ENCODE data around the gene POLR1G. TPM values are rescaled to one million over a fixed set of nuclear protein-coding genes. Genes with fewer than 3 reads are reported as not detected.
A peak's percentile ranks its signal among the peaks of the same experiment; 100 is the strongest.

POLR1G gene
- total RNA-seq, 4 donors from 2014 or later, result 5.2 to 29.8 (median 6.3) TPM

DNA sequence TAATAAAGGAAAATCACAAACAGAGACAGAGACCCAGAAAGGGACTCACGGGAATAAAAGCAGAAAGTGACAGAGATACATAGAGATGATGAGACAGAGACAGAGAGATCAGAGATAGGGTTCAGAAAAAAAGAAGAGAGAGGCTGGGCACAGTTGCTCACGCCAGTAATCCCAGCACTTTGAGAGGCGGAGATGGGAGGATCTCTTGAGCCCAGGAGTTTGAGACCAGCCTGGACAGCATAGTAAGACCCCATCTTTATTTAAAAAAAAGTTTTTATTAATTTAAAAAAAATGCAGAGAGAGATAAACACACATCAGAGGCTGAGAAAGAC is 41.9 kb downstream of the POLR1G start:
- DNase-seq (ENCODE audit: low spot score), result no peak
- no peak for ATAC-seq (ENCODE audit: low FRiP score)
- TF ChIP-seq CTCF (IDR thresholded peaks at IDR 0.05), result no peak

DNA sequence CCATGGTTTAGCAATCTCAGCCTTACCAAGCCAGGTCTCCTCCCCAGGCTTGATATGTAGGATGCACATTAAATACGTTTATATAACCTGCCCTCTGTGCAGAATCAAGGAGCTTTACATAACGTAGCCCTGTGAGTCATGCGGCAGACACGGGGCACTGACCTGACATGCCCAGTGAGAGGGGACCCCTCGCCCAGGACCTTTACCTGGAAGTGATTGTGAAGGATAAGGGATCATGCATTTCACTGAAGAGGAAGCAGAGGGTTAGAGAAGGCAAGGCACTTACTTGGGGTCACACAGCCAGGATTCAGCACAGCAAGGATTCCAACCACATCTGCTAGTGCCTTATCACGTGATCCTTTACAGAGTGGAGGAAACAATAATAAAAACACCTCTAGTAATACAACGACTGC is 42.4 kb downstream of the POLR1G start:
- TF ChIP-seq CTCF (IDR thresholded peaks at IDR 0.05), result no peak
- no peak for ATAC-seq (ENCODE audit: low FRiP score)
- DNase-seq (ENCODE audit: low spot score), result no peak

DNA sequence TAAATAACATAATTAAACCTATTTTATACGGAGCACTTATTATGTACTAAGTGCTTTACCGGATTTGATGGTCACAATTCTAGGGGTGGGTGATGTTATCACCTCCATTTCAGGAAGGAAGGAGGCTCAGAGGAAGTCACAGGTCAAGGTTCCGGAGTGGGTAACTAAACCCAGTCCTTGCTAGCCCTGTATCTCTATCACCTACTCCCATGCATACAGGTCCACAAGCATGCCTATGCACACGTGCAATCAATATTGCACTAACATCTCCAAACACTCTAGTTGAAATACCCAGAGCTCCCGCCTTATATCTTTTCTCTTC is 43.5 kb downstream of the POLR1G start:
- DNase-seq (ENCODE audit: low spot score) (no peak), ATAC-seq (ENCODE audit: low FRiP score) (no peak)
- no peak for TF ChIP-seq CTCF (IDR thresholded peaks at IDR 0.05)

DNA sequence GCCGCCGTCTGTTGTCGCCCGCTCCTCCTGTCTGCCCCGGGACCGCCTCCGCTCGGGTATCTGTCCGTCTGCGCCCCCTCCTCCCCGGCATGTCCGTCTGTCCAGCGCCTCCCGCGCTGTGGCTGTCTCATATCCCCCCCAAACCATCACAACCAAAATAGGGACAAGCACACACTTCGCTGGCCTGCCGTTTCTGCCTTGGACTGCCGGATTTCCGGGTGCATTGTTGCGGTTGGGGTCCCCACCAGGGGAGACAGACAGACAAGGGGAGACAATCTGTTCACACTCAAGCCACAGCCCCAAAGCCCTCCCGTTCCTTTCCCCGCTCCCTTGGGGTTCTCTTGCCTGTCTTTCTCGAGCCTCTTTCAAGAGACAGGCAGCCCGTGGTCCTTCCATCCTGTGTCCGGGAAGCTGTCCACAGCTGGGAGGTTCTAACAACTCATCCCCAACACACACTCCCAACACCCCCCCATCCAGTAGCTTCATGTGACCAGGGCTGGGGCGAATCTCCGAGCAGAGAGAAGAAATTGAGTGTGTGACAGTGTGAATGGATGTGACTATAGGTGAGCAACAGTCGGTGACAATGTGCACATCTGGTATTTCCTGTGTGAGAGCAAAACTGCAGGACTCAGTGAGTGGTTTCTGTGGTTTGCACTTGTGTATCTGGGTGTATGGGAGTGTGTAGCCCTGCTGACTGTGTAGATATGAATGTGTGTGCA is 44.8 kb downstream of the POLR1G start:
- DNase-seq (ENCODE audit: low spot score) (no peak), ATAC-seq (ENCODE audit: low FRiP score) (no peak)
- TF ChIP-seq CTCF (IDR thresholded peaks at IDR 0.05), result no peak

DNA sequence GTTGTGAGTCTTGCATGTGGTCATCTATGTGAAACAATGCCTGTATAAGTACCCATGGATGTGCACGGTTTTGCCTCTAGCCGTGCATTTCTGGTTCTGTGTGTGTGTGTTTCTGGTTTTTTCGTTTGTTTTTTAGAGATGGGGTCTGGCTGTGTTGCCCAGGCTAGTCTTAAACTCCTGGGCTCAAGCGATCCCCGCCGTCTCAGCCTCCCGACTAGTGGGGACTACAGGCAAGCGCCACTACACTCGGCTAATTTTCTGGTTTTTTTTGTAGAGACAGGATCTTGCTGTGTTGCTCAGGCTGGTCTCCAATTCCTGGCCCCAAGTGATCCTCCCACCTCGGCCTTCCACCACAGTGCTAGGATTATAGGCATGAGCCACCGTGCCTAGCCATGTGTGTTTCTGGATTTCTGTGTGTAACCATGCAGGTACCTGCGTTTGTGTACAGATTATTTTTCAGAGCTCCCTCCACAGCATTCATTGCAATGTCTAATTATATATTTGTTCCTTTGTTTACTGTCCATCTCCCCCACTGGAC is 45.5 kb downstream of the POLR1G start:
- DNase-seq (ENCODE audit: low spot score) (no peak), ATAC-seq (ENCODE audit: low FRiP score) (no peak)
- no peak for TF ChIP-seq CTCF (IDR thresholded peaks at IDR 0.05)

DNA sequence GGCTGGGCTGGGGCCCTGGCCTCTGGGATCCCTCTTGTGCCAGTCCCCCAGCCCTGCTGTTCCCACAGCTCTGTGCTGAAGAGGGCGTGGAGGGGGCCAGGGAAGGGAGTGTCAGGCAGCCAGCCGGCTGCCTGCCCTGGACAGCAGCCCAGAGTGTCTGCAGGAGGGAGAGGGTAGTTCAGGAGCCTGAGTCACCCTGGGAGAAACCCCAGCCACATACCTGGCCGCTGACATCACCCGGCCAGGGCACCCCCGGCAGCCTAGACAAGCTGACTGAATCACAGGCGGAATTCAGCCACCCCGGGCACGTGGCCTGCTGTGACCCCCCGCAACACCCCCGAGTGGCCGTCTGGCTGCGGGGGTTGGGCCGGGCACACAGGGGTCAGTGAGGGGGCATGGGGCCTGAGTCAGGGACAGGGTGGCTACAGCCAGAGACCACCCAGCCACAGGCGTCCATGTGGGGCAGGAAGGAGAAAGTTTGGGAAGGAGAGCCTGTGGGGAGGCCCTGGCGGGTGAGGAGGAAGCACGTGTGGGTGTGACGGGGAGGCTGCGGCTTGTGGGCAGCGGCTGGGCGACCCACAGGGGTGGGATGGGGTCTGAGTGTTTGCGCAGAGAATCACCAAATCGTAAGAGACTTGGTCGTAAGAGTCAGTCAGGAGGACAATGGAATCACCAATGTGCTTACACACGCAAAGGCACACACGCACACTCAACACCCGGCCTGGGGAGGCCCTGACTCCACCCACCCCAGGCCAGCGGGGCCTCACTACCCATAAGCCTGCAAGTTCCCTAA is 49.5 kb downstream of the POLR1G start:
- DNase-seq (ENCODE audit: low spot score), result peak; percentile 72
- no peak for TF ChIP-seq CTCF (IDR thresholded peaks at IDR 0.05)
- peak; percentile 96 for ATAC-seq (ENCODE audit: low FRiP score)

GRCh38 chr19:45456500-45456815 is 50.0 kb downstream of the POLR1G start:
- TF ChIP-seq CTCF (IDR thresholded peaks at IDR 0.05), result no peak
- DNase-seq (ENCODE audit: low spot score) (no peak), ATAC-seq (ENCODE audit: low FRiP score) (no peak)
